Inflammatory macrophage treated with lipopolysaccharide for 1 hour (primary cell): ENCODE data around the gene RTN4.

ENCODE experiments used
- DNase-seq, 2 donors: peaks; one replicate each; pipeline ENCODE4 v3.0.0-alpha.2; 2020 to 2022

The RTN4 gene

GRCh38 chr2:55035716-55036115 lies 14.5 kb downstream of the RTN4 start:
- DNase-seq: no peak

GRCh38 chr2:55033921-55034320 lies 16.3 kb downstream of the RTN4 start:
- DNase-seq: no peak

DNA sequence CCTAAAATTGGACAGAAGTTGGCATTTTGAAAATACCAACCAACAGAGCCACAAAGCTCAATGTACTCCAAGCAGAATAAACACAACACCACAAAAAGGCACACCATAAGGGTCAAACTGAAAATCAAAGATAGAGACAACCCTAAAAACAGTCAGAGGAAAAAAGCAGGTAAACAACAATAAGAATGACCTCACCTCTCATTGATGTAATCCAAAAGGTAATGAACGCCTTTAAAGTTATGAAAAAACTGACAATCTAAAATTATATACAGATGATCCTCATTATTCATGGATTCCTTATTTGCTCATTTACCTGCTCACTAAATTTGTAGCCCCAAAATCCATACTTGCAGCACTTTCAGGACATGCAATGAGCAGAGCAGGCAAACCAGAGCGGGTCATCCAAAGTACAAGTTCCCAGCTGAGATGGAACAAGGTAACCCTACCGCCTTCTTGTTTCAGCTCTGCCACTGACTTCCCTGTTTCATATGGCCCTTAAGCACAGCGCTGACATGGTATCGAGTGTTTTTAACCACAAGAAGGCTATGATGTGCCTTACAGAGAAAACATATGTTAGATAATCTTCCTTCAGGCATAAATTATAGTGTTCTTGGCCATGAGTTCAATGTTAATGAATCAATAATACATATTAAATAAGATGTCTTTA lies 17.0 kb downstream of the RTN4 start:
- peak; percentile 39 to 54 for DNase-seq

DNA sequence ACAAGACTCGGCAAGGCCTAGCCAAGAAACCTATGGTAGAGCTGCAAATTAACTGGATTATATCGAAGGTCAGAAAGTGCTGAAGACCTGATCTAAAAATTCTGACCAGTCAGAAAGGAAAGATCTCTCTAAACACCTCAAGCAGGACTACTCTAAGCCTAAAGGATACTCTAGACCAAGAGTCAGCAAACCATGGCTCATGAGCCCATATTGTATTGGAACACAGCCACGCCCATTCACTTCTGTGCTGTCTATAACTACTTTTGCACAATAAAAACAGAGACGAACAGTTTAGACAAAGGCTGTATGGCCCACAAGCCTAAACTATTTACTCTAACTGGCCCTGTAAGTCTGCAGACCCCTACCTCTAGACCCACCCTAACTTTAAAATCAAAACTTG lies 18.7 kb downstream of the RTN4 start:
- no peak for DNase-seq

DNA sequence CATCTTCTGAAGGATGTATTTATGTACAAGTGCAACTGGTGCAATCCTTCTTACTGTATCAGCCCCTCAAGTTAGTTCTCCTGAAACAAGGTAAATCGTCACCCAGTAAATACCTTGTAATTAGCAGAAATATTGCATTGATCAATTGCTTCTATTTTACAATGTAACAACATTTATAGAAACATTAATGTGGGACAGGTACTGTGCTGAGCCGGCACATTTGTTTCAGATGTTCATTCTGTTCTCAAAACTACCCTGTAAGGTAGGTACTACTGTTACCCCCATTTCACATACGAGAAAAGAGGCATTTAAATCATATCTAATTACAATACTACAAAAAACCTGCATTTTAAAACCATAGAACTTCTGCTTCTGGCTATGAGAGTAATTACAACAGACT lies 19.5 kb downstream of the RTN4 start:
- no peak for DNase-seq

DNA sequence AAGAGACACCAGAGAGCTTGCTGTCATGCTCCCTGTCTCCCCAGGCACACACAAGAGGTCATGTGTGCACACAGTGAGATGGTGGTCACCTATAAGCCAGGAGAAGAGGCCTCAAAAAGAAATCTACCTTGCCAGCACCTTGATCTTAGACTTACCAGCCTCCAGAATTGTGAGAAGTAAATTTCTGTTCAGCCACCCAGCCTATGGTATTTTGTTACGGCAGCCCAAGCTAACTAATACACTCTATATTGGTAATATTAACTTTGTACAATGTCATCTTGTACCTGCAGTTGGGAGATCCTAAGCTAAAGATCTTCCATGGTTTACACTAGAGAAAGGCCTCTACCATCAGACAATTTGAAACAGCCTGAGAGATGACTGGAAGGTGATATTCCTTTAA lies 21.2 kb downstream of the RTN4 start:
- no peak for DNase-seq

GRCh38 chr2:55027226-55027625 lies 23.0 kb downstream of the RTN4 start:
- DNase-seq: no peak

- no peak for DNase-seq
Measured at GRCh38 chr2:55026202-55026601, 24.0 kb downstream of the RTN4 start.

DNA sequence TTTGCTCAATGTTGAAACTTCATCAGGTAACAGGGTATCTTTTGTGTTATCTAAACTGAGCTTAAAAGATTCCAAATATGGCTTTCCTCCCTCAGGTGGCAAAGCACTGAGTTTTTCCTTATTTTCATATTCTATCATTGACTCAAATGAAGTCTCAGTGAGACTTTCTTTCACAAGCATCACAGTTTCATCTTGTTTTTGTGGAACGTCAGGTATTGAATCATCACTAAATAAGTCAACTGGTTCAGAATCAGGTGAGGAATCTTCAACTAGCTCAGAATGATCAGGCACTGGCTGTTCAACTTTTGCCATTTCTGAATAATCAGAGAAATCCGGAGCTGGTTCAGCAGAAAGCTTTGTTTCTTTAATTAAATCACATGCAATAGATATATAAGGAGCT lies 24.6 kb downstream of the RTN4 start:
- no peak for DNase-seq

- no peak for DNase-seq
Measured at GRCh38 chr2:55025082-55025481, 25.2 kb downstream of the RTN4 start.

DNA sequence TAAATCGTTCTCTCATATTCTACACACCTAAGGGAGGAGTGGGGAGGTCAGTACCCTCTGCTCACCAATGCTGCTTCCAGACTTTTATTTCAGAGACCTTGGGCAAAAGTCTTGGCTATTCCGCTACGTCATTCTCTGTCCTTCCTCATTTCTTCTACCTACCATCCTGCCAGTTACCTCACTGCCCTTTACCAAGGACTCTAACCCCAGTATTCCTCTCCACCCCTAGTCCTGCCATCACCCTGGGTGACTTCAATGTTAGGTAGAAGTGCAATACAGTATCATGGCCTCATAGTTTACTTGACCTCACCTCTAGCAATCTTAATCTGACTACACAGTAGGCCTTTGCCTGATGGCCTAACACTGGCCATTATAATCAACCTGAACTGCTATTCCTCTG lies 27.8 kb downstream of the RTN4 start:
- DNase-seq: no peak

DNA sequence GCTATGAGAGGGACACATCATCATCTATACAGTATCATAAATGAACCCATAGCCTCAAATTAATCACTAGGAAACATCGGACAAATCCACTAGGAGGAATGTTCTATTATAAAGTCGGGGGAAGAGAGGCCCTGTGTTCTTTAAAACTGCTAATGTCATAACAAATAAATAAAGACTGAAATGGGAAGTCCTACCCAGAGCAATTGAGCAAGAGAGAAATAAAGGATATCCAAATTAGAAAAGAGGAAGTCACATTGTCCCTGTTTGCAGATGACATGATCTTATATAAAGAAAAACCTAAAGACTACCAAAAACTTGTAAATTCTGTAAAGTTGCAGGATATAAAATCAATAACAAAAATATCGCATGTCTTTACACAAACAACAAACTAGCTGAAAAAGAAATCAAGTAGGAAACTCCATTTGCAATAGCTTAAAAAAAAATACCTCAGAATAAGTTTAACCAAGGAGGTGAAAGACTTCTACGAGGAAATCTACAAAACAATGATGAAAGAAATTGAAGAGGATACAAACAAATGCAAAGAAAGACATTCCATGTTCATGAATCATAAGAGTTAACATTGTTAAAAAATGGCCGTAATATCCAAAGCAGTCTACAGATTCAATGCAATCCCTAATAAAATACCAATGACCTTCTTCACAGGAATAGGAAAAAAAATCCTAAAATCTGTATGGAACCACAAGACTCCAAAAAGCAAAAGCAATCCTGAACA lies 30.6 kb downstream of the RTN4 start:
- peak; percentile 72 to 85 for DNase-seq

DNA sequence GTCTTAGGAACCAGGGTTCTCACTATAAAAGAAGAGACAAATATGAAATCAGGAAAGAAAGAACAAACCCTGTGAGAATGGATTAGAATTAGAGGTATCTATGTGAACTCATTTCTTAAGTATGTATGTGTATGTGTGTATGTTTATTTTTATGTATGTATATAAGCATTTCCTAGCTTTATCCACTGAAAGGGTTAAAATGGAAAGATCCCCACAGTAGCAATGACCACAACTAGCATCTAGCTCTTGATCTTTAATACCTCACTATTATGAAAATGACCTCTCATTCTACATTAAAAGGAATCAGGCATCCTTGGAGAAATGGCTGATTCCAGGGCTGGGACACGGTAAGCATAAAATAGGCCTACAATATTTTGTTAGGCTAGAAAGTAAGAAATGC lies 31.6 kb downstream of the RTN4 start:
- DNase-seq: no peak

DNA sequence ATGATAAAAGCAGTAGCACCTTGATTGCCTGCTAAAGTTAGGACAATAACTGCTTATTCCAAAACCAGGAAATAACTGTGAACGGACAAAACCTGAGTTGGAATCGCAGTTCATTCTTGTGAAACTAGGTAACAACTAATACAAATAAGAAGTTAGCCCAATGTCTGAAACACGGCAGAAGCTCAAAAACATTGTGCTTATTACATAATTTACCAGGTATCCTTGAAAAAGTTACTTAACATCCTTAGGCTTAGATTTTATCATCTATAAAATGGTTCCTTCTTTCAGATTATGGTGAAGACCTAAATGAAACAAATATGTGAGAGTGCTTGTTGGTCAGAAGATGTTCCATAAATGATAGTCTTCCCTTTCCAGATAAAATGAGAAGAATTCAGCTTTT lies 32.4 kb downstream of the RTN4 start:
- DNase-seq: no peak

DNA sequence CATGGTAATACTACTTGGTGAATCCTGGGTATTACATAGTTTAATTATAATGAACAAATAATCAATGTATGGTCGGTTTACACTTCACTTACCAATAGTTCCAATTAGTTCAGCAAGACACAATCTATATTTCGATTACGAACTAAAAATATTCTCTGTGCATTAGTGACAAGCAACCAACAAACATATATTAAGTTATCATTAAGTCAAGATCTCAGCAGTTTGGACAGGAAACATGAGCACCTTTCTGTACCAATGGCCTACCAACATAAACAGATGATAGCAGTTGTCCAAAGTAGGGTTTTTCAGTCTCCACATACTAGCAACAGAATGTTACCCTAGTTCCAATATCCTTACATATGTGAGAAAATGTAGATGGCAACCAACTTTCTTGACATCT lies 32.8 kb downstream of the RTN4 start:
- DNase-seq: no peak

GRCh38 chr2:55014962-55015939 lies 35.0 kb downstream of the RTN4 start:
- DNase-seq: peak in 1 of 2 donors; percentile 52

DNA sequence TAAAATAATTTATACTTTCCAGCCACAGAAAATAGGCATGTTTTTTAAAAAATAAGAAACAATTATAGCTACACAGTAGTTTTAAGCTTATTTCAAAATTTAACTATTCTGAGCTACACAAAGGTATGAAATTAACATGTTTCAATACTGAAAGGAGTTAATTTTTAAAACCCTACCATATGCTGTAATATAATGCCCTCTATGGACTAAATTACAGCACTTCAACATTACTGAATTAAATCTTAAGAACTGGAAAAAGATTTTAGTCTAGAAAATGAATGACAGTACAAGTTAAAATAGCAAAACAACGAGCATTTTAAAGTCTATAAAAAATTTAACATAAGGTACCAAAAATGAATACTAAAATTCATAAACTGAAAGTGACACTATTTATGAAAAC lies 36.3 kb downstream of the RTN4 start:
- no peak for DNase-seq

GRCh38 chr2:55012672-55013484 lies 37.4 kb downstream of the RTN4 start:
- no peak for DNase-seq

DNA sequence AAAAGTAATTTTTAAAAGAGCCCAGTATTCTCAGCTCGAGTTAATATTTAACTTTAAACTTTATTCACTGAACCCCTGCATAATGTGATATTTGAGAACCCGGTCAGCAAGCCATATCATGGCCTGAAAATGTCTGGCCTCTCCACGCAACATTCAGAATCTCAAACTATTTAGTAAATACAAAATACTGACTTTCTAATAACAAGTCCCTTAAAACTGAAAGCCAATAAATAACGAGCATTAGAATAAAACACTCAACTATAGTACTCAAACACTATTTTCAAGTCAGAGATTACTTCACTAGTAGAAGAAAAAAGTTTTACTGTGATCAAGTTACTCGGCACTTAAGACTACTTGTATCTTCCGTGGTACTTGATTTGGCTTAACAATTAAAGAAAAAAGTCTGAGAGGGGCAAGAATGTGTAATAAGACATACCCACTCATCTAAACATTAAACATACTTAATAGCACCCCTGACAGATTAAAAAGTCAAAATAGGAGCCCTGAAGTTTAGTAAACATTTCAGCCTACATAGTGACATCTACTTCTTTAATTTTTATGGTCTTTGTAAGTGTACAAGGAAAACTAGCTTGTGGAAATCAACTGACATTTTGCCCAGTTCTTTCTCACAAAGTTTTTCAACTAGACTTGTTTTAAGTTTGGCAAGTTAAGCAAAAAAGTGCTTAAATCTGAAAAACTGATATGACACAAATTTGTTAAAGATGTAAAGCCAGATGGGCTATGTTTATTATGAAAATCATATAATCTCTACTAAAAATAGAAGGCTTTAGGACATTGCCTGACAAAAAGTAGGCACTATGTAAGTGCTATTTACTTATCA lies 38.2 kb downstream of the RTN4 start:
- DNase-seq: no peak

DNA sequence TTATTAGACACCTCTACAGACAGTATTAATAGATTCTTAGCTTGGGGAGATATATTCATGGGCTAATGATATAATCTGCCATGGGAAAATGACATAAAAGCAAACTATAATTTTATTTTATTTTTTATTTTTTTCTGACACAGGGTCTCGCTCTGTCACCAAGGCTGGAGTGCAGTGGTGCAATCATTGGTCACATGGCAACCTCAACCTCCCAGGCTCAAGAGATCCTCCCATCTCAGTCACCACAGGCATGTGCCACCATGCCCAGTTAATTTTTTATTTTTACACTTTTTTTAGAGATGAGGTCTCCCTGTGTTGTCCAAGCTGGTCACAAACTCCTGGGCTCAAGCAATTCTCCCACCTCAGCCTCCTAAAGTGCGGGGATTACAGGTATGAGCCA lies 39.3 kb downstream of the RTN4 start:
- DNase-seq: peak; percentile 31 to 35

GRCh38 chr2:55010149-55010591 lies 40.1 kb downstream of the RTN4 start:
- peak; percentile 60 to 77 for DNase-seq
